ENCODE measurements around the gene PEX5L. TPM values are rescaled to one million over a fixed set of nuclear protein-coding genes. Genes with fewer than 3 reads are reported as not detected.

The PEX5L gene
- total RNA-seq, 1 donor from 2014 or later, result 1.0 TPM

DNA sequence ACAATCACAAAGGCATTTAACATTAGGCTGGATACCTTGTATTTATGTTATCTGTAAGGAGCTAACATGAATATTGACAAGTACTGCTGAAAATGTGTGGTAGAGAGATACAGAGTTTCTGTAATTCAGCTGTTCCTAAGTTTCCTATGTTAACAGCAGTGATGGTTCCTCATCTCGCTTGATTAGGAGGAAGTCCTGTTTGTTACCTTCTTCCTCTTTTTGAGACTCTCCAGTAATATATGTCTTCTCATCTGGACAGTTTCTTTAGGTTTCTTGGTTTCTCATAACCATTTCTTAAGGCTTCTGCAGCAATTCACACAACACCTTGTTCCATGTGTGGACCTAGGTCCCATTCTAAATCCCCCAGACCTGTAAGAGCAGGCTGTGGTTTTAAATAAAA, 11.4 kb upstream of the PEX5L start:
- no peak for DNase-seq (ENCODE audit: low spot score, unreplicated experiment)
- H3K27ac Mint-ChIP-seq, result no peak overlapping the region
- no peak overlapping the region for H3K4me3 Mint-ChIP-seq (ENCODE audit: low read depth)
- no peaks in the 10 kb centered on the region for H3K9me3 Mint-ChIP-seq (ENCODE audit: low read depth)
- H3K36me3 Mint-ChIP-seq (ENCODE audit: insufficient read depth), result no peaks in the 10 kb centered on the region
- no peaks in the 10 kb centered on the region for H3K27me3 Mint-ChIP-seq
- H3K4me1 Mint-ChIP-seq (ENCODE audit: low read depth), result no peaks in the 10 kb centered on the region
- TF ChIP-seq CTCF (IDR thresholded peaks at IDR 0.05; ENCODE audit: unreplicated experiment), result no peak

- no peak overlapping the region for H3K4me3 Mint-ChIP-seq (ENCODE audit: low read depth)
- H3K36me3 Mint-ChIP-seq (ENCODE audit: insufficient read depth), result no peaks in the 10 kb centered on the region
- no peak for DNase-seq (ENCODE audit: low spot score, unreplicated experiment)
- H3K27ac Mint-ChIP-seq, result no peak overlapping the region
- peaks cover 44% of the 10 kb centered on the region for H3K27me3 Mint-ChIP-seq
- TF ChIP-seq CTCF (IDR thresholded peaks at IDR 0.05; ENCODE audit: unreplicated experiment), result no peak
- peaks cover 7% of the 10 kb centered on the region for H3K4me1 Mint-ChIP-seq (ENCODE audit: low read depth)
- H3K9me3 Mint-ChIP-seq (ENCODE audit: low read depth), result no peaks in the 10 kb centered on the region
Measured at GRCh38 chr3:180040966-180041365, 4.2 kb upstream of the PEX5L start.

GRCh38 chr3:180036092-180036670, 556 bp downstream of the PEX5L start:
- Mint-ChIP-seq H3K27ac (no peak overlapping the region), H3K9me3 (ENCODE audit: low read depth) (no peaks in the 10 kb centered on the region), H3K4me3 (ENCODE audit: low read depth) (peak overlapping the region; percentile 70), H3K4me1 (ENCODE audit: low read depth) (peaks cover 7% of the 10 kb centered on the region), H3K36me3 (ENCODE audit: insufficient read depth) (no peaks in the 10 kb centered on the region), H3K27me3 (peaks cover 71% of the 10 kb centered on the region)
- DNase-seq (ENCODE audit: low spot score, unreplicated experiment), result no peak
- TF ChIP-seq CTCF (IDR thresholded peaks at IDR 0.05; ENCODE audit: unreplicated experiment), result no peak

DNA sequence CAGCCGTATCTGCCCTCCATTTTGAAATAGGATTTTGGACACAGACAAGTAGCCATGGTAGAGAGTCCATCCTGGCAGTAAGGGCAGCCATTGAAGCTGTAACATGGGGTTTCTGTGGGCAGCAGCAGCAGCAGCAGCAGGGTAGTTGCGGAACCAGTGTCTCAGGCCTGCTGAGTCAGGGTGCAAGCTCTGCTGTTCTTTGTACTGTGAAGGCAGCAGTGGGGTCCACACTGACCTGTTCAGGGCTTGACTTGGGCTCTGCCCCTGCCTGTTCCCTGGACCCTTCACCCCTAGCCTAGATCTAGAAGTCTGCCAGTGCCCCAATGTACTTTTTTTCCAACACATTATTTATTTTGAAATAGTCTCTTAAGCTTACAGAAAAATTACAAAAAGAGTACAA, 9.7 kb downstream of the PEX5L start:
- no peak overlapping the region for H3K4me3 Mint-ChIP-seq (ENCODE audit: low read depth)
- H3K9me3 Mint-ChIP-seq (ENCODE audit: low read depth), result no peaks in the 10 kb centered on the region
- H3K27ac Mint-ChIP-seq, result no peak overlapping the region
- no peaks in the 10 kb centered on the region for H3K4me1 Mint-ChIP-seq (ENCODE audit: low read depth)
- TF ChIP-seq CTCF (IDR thresholded peaks at IDR 0.05; ENCODE audit: unreplicated experiment), result no peak
- no peaks in the 10 kb centered on the region for H3K36me3 Mint-ChIP-seq (ENCODE audit: insufficient read depth)
- peaks cover under 1% of the 10 kb centered on the region for H3K27me3 Mint-ChIP-seq
- no peak for DNase-seq (ENCODE audit: low spot score, unreplicated experiment)

DNA sequence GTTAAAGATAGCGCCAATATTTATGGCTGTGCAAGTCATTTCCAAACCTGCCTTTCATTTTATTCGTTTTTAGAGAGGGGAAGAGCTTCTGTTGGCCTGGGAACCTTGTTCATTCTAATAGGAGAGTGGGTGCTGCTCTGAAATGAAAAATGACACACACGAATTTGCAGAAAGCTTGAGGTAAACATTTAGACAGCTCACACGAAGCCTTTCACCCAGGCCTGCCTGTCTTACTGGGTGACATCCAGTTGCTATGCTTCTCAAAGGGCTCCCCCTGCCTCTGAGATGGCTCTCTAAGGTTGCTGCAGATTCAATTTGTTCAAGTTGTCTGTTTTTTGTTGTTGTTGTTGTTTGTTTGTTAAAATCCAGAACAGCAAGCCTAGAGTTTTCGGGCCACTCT, 18.2 kb downstream of the PEX5L start:
- Mint-ChIP-seq H3K4me1 (ENCODE audit: low read depth) (no peaks in the 10 kb centered on the region), H3K9me3 (ENCODE audit: low read depth) (no peaks in the 10 kb centered on the region), H3K4me3 (ENCODE audit: low read depth) (no peak overlapping the region), H3K36me3 (ENCODE audit: insufficient read depth) (no peaks in the 10 kb centered on the region), H3K27ac (no peak overlapping the region), H3K27me3 (no peaks in the 10 kb centered on the region)
- no peak for TF ChIP-seq CTCF (IDR thresholded peaks at IDR 0.05; ENCODE audit: unreplicated experiment)
- DNase-seq (ENCODE audit: low spot score, unreplicated experiment), result no peak

All from progenitor cell of endocrine pancreas (in vitro differentiated cells).